Upper lobe of left lung (tissue), 6 donors: ENCODE measurements around the gene VDAC1. TPM values are rescaled to one million over a fixed set of nuclear protein-coding genes. Genes with fewer than 3 reads are reported as not detected.

Experiments
- ATAC-seq, 2 donors: fragments of 200-7000 bp; cut with Tn5 transposase; one replicate each; pipeline ENCODE4 v1.9.1; 2022; ENCODE audit warnings: mild to moderate bottlenecking in 2 of 2, moderate library complexity in 2 of 2; ENCODE audit not compliant: low FRiP score in 2 of 2
- DNase-seq, 2 donors: peaks; one replicate each; pipeline ENCODE4 v3.0.0-alpha.2; 2019 to 2020
- H3K27ac ChIP-seq, 4 donors: fragments of 200-600 bp; sonication (generic); one replicate each; pipeline ENCODE4 v1.5.1; 2016 to 2019
- H3K27me3 ChIP-seq, 4 donors: fragments of 200-600 bp; sonication (generic); one replicate each; pipeline ENCODE4 v1.5.1; 2017 to 2019
- H3K36me3 ChIP-seq, 4 donors: fragments of 200-600 bp; sonication (generic); one replicate each; pipeline ENCODE4 v1.5.1; 2016 to 2019
- H3K4me1 ChIP-seq, 4 donors: fragments of 200-600 bp; sonication (generic); one replicate each; pipeline ENCODE4 v1.5.1; 2018 to 2019
- H3K4me3 ChIP-seq, 4 donors: fragments of 200-600 bp; sonication (generic); one replicate each; pipeline ENCODE4 v1.5.1; 2017 to 2019; ENCODE audit warnings: mild to moderate bottlenecking in 2 of 4, moderate library complexity in 1 of 4
- H3K9me3 ChIP-seq, 4 donors: fragments of 200-600 bp; sonication (generic); one replicate each; pipeline ENCODE4 v1.5.1; 2018 to 2019
- EP300 ChIP-seq, 4 donors: sonication (generic); formaldehyde crosslinking; IDR thresholded peaks; one replicate each; pipeline ENCODE4 v1.5.1; 2017; ENCODE audit warnings: antibody characterized with exemption in 4 of 4, control low read depth in 2 of 4
- POLR2A ChIP-seq, 4 donors: fragments of 450-650 bp; IDR thresholded peaks; one replicate each; pipeline ENCODE4 v1.5.1; 2016 to 2017; ENCODE audit warnings: antibody characterized with exemption in 4 of 4, mild to moderate bottlenecking in 2 of 4
- POLR2AphosphoS5 ChIP-seq, 2 donors: sonication (generic); formaldehyde crosslinking; IDR thresholded peaks; one replicate each; pipeline ENCODE4 v1.5.1; 2017; ENCODE audit warnings: antibody characterized with exemption in 2 of 2
- WGBS, 2 donors: methylation state at CpG; one replicate each; pipeline ENCODE4 v1.1.5; 2017 to 2018; 5-methylcytosine and 5-hydroxymethylcytosine counted together
- total RNA-seq, 6 donors: library from RNA; depleted of rRNA in 4 of 6; stranded (reverse); fragments of >200 nt in 4 of 6; gene quantifications; one replicate each; pipeline versions ENCODE4 v1.1.0 to v1.2.1, GENCODE V29; 2016 to 2021
- TF ChIP-seq, protein P1 (sequence below), 6 experiments: fragments of 450-650 bp in 4 of 6; fragments of 200-600 bp in 2 of 6; sonication (generic) in 2 of 6; IDR thresholded peaks; one replicate each; pipeline ENCODE4 v1.5.1; 2016 to 2019; ENCODE audit warnings: antibody characterized with exemption in 6 of 6
- donor health status: DM: no; HTN: no; CAD: no; lungs with moderate emphysema.
- donor health status: DM: no; HTN: yes; CAD: no; lungs with severe emphysema.

VDAC1 gene
- total RNA-seq, 6 donors from 2014 or later: 66.0 to 121 (median 98.5) TPM

DNA sequence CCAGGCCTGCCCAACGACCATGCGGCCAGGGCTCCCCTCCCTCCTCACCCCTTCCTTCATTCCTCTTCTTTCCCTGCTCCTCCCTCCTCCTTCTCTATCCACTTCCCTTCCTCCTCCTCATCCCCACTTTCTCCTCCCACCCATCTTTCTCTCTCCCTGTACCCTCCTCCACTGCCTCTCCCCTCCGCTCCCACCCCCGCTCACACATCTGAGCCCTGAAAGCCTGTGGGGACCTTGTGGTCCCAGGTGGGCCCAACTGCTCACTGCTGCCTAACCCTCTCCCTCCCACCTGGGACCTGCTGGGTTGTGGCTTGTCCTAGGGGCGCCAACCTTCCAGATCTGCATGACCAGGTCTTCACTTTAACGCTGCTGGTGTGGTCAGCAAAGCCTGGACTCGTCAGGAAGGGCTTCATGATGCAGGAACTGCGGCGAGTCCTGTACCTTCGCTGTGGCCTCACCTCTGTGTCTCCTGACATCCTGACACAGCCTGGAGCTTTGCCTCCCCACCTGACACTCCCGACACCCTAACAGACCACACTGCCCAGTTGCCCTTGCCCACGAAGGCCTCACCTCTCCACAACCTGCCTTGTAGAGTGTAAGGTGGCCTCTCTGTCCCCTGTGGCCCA, 71.0 kb downstream of the VDAC1 start:
- WGBS, 2 donors: 82 to 87% methylated on average over 8 to 12 of the region's 12 CpGs
- no peak for ATAC-seq

DNA sequence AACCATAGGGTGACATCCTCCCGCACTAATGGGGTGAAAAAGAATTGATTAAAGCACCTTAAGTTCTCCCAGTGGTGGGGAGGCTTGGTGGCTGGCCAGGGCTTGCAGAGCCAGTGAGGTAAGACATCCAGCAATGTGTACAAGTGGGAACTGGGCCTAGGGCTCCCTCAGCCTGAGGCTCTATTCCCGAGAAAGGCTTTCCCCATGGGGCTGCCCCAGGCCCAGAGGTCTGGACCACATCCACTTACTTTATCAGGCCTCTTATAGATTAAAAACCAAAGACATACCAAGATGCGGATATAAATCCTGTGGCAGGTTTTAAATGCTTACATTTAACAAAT, 71.6 kb downstream of the VDAC1 start:
- Histone ChIP-seq H3K36me3 (no peaks in the 10 kb centered on the region), H3K27me3 (no peaks in the 10 kb centered on the region), H3K4me1 (peaks cover 0 to 4% (median 2%) of the 10 kb centered on the region in 4 donors), H3K4me3 (no peak overlapping the region), H3K27ac (no peak overlapping the region), H3K9me3 (no peaks in the 10 kb centered on the region)
- WGBS, 2 donors: 63 to 75% methylated on average over 2 to 3 of the region's 3 CpGs
- DNase-seq (no peak), ATAC-seq (no peak)
- TF ChIP-seq POLR2AphosphoS5 (IDR thresholded peaks at IDR 0.05) (no peak), EP300 (IDR thresholded peaks at IDR 0.05) (no peak), POLR2A (IDR thresholded peaks at IDR 0.05) (no peak)
- TF ChIP-seq, protein P1, sequence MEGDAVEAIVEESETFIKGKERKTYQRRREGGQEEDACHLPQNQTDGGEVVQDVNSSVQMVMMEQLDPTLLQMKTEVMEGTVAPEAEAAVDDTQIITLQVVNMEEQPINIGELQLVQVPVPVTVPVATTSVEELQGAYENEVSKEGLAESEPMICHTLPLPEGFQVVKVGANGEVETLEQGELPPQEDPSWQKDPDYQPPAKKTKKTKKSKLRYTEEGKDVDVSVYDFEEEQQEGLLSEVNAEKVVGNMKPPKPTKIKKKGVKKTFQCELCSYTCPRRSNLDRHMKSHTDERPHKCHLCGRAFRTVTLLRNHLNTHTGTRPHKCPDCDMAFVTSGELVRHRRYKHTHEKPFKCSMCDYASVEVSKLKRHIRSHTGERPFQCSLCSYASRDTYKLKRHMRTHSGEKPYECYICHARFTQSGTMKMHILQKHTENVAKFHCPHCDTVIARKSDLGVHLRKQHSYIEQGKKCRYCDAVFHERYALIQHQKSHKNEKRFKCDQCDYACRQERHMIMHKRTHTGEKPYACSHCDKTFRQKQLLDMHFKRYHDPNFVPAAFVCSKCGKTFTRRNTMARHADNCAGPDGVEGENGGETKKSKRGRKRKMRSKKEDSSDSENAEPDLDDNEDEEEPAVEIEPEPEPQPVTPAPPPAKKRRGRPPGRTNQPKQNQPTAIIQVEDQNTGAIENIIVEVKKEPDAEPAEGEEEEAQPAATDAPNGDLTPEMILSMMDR (IDR thresholded peaks at IDR 0.05): no peak

More for the DNA sequence above, 71.0 kb downstream of the VDAC1 start:
- Histone ChIP-seq H3K4me3 (no peak overlapping the region), H3K4me1 (peaks cover 0 to 4% (median 2%) of the 10 kb centered on the region in 4 donors), H3K27ac (no peak overlapping the region), H3K9me3 (no peaks in the 10 kb centered on the region), H3K36me3 (no peaks in the 10 kb centered on the region), H3K27me3 (no peaks in the 10 kb centered on the region)
- DNase-seq: no peak
- no peak for TF ChIP-seq EP300 (IDR thresholded peaks at IDR 0.05)
- TF ChIP-seq, protein P1 (IDR thresholded peaks at IDR 0.05): no peak
- TF ChIP-seq POLR2AphosphoS5 (IDR thresholded peaks at IDR 0.05): no peak
- no peak for TF ChIP-seq POLR2A (IDR thresholded peaks at IDR 0.05)

DNA sequence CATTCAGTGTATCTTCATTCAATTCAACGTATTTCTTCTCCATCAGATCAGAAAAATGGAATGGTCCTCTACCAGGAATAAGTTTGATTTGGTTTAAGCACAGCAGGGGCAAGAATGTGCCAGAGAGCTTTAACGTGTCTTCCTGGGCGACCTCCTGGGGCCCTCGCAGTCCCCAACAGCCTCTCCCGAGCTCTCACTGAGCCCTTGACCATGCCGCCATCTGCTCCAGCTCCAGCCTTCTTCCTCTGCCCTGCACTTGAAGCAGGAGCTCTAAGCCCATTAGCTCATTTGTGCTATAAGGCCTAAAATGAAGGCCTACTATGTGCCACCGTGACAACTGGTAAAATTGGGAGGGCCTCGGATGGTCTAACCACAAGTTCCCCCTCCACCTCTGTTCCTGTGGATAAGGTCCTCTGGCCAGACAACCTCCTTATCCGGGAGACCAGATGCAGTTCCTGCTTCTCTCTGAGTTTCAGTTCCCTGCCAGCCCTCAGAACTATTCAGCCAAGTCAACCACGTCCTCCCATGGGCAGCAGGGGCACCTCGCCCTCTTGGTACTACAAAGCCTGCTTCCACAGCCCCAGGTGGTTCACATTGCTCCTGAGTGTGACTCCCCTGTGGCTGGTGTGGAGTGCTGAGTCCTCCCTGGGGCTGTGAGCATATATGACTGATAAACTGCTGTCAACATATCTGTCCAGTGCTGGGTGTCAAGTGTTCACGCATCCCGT, 72.2 kb downstream of the VDAC1 start:
- Histone ChIP-seq H3K4me3 (no peak overlapping the region), H3K27me3 (no peaks in the 10 kb centered on the region), H3K9me3 (no peaks in the 10 kb centered on the region), H3K36me3 (no peaks in the 10 kb centered on the region), H3K27ac (no peak overlapping the region), H3K4me1 (peaks cover 0 to 4% (median 2%) of the 10 kb centered on the region in 4 donors)
- TF ChIP-seq, protein P1 (IDR thresholded peaks at IDR 0.05): no peak
- ATAC-seq: peak in 1 of 2 donors; percentile 59
- DNase-seq: no peak
- 61 to 77% methylated on average over 10 to 13 of the region's 13 CpGs for WGBS, 2 donors

DNA sequence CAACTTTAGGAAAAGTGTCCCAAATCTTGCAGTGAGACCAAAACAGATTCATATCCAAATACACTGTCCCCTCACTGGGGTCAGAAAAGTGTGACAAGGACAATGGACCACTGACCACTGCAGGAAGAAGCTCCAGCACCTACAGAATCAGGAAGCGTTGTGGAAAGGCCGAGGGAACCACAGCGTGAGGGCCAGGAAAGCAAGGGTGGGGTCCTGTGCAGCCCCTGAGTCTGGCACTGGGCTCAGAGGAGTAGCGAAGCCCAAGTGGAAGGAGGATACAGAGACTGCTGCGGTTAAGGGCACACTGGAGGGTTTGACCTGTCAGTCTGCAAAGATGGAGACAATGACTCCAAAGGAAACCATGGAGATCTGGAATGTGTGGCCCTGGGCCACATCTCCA, 73.2 kb downstream of the VDAC1 start:
- ATAC-seq (no peak), DNase-seq (no peak)
- peaks cover 0 to 10% (median 2%) of the 10 kb centered on the region in 4 donors for H3K4me1 ChIP-seq
- no peaks in the 10 kb centered on the region for H3K27me3 ChIP-seq
- H3K27ac ChIP-seq: no peak overlapping the region
- H3K4me3 ChIP-seq: no peak overlapping the region
- no peaks in the 10 kb centered on the region for H3K9me3 ChIP-seq
- no peaks in the 10 kb centered on the region for H3K36me3 ChIP-seq
- TF ChIP-seq, protein P1 (IDR thresholded peaks at IDR 0.05): no peak
- no peak for TF ChIP-seq POLR2A (IDR thresholded peaks at IDR 0.05)
- no peak for TF ChIP-seq EP300 (IDR thresholded peaks at IDR 0.05)
- TF ChIP-seq POLR2AphosphoS5 (IDR thresholded peaks at IDR 0.05): no peak
- 83 to 89% methylated on average over 5 of the region's 5 CpGs for WGBS, 2 donors

DNA sequence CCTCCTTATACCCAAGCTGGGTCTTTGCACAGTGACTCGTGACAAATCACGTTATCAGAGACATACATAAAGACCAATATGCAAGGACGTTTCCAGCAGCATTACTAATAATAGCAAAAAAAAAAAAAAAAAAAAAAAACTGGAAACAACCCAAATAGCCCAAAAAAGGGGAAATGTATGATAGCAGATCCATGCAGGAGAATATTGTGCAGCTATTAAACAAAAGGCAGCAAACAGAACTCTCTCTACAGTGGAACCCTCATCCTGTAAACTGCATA, 74.0 kb downstream of the VDAC1 start:
- no peak overlapping the region for H3K4me3 ChIP-seq
- peak overlapping the region in 1 of 4 donors; percentile 9 for H3K27ac ChIP-seq
- 46 to 70% methylated on average over 3 of the region's 3 CpGs for WGBS, 2 donors

More for the DNA sequence above, 74.0 kb downstream of the VDAC1 start:
- no peaks in the 10 kb centered on the region for H3K36me3 ChIP-seq
- no peaks in the 10 kb centered on the region for H3K9me3 ChIP-seq
- TF ChIP-seq, protein P1 (IDR thresholded peaks at IDR 0.05): no peak
- TF ChIP-seq POLR2A (IDR thresholded peaks at IDR 0.05) (no peak), EP300 (IDR thresholded peaks at IDR 0.05) (no peak), POLR2AphosphoS5 (IDR thresholded peaks at IDR 0.05) (no peak)
- H3K27me3 ChIP-seq: no peaks in the 10 kb centered on the region
- H3K4me1 ChIP-seq: peaks cover 0 to 10% (median 2%) of the 10 kb centered on the region in 4 donors
- DNase-seq: no peak
- ATAC-seq: no peak
